Placental epithelial cell (primary cell): Measurements from ENCODE around the gene ATF4. TPM values are rescaled to one million over a fixed set of nuclear protein-coding genes. Genes with fewer than 3 reads are reported as not detected.

Experiments used
- total RNA-seq: library from RNA; depleted of rRNA; stranded (reverse); fragments of >200 nt; gene quantifications from 2 replicates; pipeline ENCODE4 v1.2.3, GENCODE V29; 2012

The ATF4 gene, protein sequence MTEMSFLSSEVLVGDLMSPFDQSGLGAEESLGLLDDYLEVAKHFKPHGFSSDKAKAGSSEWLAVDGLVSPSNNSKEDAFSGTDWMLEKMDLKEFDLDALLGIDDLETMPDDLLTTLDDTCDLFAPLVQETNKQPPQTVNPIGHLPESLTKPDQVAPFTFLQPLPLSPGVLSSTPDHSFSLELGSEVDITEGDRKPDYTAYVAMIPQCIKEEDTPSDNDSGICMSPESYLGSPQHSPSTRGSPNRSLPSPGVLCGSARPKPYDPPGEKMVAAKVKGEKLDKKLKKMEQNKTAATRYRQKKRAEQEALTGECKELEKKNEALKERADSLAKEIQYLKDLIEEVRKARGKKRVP
- 332 and 445 TPM in 2 replicates for total RNA-seq

DNA sequence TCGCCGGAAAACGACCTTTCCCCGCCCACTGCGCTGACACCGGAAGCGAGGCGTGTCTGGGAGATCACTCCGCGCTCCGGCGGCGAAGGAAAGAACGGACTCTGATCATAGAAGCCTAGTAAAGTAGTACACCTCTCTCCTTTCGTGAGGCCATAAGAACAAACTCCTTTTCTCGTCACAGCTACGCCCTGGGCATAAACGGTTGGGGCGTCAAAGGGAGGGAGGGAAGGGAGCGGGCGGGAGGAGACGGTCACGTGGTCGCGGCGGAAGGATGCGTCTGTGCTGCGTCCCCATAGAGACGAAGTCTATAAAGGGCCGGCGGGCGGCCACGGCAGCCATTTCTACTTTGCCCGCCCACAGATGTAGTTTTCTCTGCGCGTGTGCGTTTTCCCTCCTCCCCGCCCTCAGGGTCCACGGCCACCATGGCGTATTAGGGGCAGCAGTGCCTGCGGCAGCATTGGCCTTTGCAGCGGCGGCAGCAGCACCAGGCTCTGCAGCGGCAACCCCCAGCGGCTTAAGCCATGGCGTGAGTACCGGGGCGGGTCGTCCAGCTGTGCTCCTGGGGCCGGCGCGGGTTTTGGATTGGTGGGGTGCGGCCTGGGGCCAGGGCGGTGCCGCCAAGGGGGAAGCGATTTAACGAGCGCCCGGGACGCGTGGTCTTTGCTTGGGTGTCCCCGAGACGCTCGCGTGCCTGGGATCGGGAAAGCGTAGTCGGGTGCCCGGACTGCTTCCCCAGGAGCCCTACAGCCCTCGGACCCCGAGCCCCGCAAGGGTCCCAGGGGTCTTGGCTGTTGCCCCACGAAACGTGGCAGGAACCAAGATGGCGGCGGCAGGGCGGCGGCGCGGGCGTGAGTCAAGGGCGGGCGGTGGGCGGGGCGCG is at the start of gene ATF4:
TSS of gene ATF4 (plus strand) at position 337 of the 880 bp plus-strand sequence. CDS start 884 bp downstream, outside the sequence.

DNA sequence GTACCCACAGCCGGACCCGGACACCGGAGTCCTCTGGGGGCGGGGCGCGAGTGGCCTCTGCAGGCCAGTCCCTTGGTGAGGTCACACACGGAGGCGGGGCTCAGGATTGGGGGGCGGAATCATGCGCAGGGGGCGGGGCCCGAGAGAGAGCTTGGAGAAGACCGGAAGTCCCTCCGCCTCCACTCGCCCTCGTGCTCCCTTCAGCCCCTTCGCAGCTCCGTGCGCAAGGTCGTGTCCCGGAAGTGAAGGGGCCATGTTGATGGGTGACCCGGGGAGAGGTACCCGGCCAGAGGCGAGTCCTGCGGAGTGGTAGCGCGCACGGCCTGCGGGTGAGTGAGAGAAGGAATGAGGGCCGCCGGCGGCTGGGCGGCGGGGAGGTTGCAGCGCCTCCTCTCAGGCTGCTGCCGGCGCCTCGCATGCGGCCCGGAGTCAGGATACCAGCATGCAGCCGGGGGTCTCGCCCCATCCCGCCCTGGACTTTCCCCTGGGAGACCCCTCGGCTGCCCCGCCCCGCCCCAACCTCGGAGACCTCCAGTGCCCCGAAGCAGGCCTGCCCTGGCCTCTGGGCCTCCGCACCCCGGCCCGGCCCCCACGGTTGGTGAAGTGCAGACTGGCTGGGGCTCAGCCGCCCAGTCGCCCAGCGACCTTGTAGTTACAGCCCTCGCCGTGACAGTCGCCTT is 18.1 kb upstream of the ATF4 start, which contains the start of gene MIEF1:
TSS of gene MIEF1 (plus strand) at position 182 of the 680 bp plus-strand sequence. CDS start 9,005 bp downstream, outside the sequence.

DNA sequence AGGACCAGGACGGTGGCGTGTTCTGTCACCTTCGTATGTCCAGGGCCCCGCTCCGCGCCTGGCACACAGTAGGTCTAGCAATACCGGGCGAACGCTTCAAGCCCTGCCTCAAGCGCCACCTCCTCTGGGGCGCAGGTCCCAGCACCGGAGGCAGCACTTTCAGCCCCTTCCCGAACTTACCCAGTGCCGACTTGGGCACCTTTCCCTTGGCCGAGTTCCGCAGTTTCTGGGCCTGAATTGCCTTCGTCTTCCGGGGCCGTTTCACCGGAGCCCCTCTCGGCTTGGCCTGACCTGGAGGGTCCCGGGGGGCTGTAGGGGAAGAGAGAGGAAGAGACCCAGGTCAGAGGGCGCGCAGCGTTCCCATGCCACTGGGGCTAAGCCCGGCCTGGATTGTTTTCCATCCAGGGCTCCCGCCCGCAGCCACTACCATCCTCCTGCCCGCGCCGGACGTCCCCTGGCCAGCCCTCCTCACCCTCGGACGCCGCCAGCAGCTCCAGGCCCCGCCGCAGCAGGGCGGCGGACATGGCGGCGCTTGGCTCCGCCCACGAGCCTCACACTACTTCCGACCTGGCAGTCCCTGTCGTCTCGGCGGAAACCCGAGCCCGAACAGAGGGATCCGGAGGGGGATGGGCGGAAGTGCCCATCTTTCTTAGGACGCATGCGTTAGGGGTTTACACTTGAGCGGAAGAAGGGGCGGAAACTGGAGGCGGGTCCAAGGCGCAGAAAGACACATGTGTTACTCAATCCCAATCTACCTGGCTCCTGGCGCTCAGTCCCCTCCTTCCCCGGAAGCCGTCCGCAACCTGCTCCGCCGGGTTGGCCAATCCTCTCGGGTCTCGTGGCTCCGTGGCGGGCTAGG is 12.1 kb downstream of the ATF4 start, which contains the start of gene RPS19BP1:
TSS of gene RPS19BP1 (minus strand) at position 534 of the 859 bp plus-strand sequence. CDS start at position 524, 10 bp downstream.

DNA sequence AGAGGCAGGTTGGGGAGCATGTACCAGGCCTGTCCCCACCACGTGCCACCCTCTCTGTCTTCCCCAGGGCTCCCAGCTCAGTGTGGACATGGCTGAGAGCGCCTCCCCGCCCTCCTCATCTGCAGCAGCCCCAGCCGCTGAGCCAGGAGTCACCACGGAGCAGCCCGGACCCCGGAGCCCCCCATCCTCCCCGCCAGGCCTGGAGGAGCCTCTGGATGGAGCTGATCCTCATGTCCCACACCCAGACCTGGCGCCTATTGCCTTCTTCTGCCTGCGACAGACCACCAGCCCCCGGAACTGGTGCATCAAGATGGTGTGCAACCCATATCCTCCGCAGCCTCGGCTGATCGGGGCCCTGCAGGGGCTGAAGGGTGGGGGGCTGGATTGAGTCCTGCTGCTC is 50.3 kb downstream of the ATF4 start, which contains the start of gene CACNA1I:
TSS of gene CACNA1I (plus strand) at position 89 of the 400 bp plus-strand sequence. CDS start at position 89, 0 bp downstream.

Other genes starting within 250 kb of the ATF4 start
- 1,589 and 2,446 TPM in 2 replicates for gene RPL3, start 200.9 kb upstream of the ATF4 start, total RNA-seq
- 10.7 and 44.4 TPM in 2 replicates for gene SYNGR1, start 170.6 kb upstream of the ATF4 start, total RNA-seq
- gene TAB1, start 120.8 kb upstream of the ATF4 start, total RNA-seq = 13.3 and 13.6 TPM in 2 replicates
- gene MGAT3, start 63.5 kb upstream of the ATF4 start, total RNA-seq = 0.54 and 2.4 TPM in 2 replicates
- gene MIEF1, start 18.3 kb upstream of the ATF4 start, total RNA-seq = 22.8 and 39.7 TPM in 2 replicates
- gene RPS19BP1, start 12.2 kb downstream of the ATF4 start, total RNA-seq = 38.1 and 39.1 TPM in 2 replicates
- gene CACNA1I, start 50.2 kb downstream of the ATF4 start, total RNA-seq = under 0.01 TPM in 1 of 2 replicates, not detected in the other